HCT116 (cell line): Measurements from ENCODE around the gene NCBP2L. TPM values are rescaled to one million over a fixed set of nuclear protein-coding genes. Genes with fewer than 3 reads are reported as not detected.
A peak's percentile ranks its signal among the peaks of the same experiment; 100 is the strongest.

ENCODE experiments used
- ATAC-seq: fragments of 200-7000 bp; cut with Tn5 transposase; 2 replicates; pipeline ENCODE4 v1.9.1; 2020; ENCODE audit warnings: mild to moderate bottlenecking, moderate library complexity
- BruUV-seq: library from RNA; stranded (reverse); fragments of 400-500 nt; replicated peaks from 2 replicates; lab custom pipeline; 2021; lab: Mats Ljungman, UMichigan
- CTCF ChIA-PET: fragments of 300-600 bp; sonication (Branson Sonifier 250); formaldehyde crosslinking; loops from one replicate; lab custom pipeline; 2021; ENCODE audit warnings: antibody characterized with exemption; lab: Charles Lee
- POLR2A ChIA-PET: fragments of 300-600, 350-600 bp; sonication (Branson Sonifier 250); formaldehyde crosslinking; loops from one replicate; lab custom pipeline; 2021; ENCODE audit warnings: antibody characterized with exemption; lab: Charles Lee
- RAD21 ChIA-PET, 2 experiments: fragments of 300-600 bp; sonication (Branson Sonifier 250); formaldehyde crosslinking; loops; one replicate each; lab custom pipeline; 2023; ENCODE audit warnings: low total read pairs in 2 of 2; ENCODE audit not compliant: uncharacterized antibody in 2 of 2, unreplicated experiment in 2 of 2, low non-redundant PET in 1 of 2; lab: Charles Lee
- DNase-seq: peaks from one replicate; pipeline ENCODE4 v3.0.0-alpha.2; 2010; ENCODE audit warnings: low read depth, low spot score
- H2AFZ ChIP-seq: fragments of 200-600 bp; shearing (Covaris generic), sonication (generic); 2 replicates; pipeline ENCODE4 v1.6.1; 2017; ENCODE audit warnings: low read depth, mixed run types, mixed read lengths, antibody characterized with exemption, low read length; ENCODE audit not compliant: poor library complexity, severe bottlenecking
- H3K27ac ChIP-seq: 2 replicates; pipeline ENCODE4 v1.5.1; 2012; ENCODE audit warnings: low read depth, low read length
- H3K27me3 ChIP-seq: fragments of 200-600 bp; sonication (generic); 2 replicates; pipeline ENCODE4 v1.6.1; 2016; ENCODE audit warnings: mixed run types, low read length, mixed read lengths; ENCODE audit not compliant: insufficient read depth
- H3K36me3 ChIP-seq, 2 experiments: fragments of 200-500 bp in 1 of 2; fragments of 200-600 bp in 1 of 2; sonication (Bioruptor generic) in 1 of 2; sonication (generic) in 1 of 2; 2 replicates each; pipeline versions ENCODE4 v1.5.1 to v1.6.1; 2014 to 2016; ENCODE audit warnings: low read length in 2 of 2, inconsistent platforms in 1 of 2, mixed read lengths in 1 of 2, mixed run types in 1 of 2; ENCODE audit not compliant: insufficient read depth in 2 of 2, control insufficient read depth in 1 of 2
- H3K4me1 ChIP-seq, 2 experiments: fragments of 200-600 bp in 1 of 2; sonication (generic) in 1 of 2; 2 replicates each; pipeline versions ENCODE4 v1.5.1 to v1.6.1; 2012 to 2017; ENCODE audit warnings: low read length in 2 of 2, inconsistent platforms in 1 of 2, mild to moderate bottlenecking in 1 of 2, mixed read lengths in 1 of 2, mixed run types in 1 of 2, moderate library complexity in 1 of 2; ENCODE audit not compliant: insufficient read depth in 2 of 2, control insufficient read depth in 1 of 2
- H3K4me2 ChIP-seq: fragments of 200-600 bp; sonication (generic); 2 replicates; pipeline ENCODE4 v1.6.1; 2017; ENCODE audit warnings: mixed run types, low read length, mixed read lengths
- H3K4me3 ChIP-seq, 2 experiments: fragments of 200-600 bp in 1 of 2; sonication (generic) in 1 of 2; replicated peaks in 1 of 2; 2 replicates each; pipeline ENCODE4 v1.5.1; 2011 to 2016; ENCODE audit warnings: low read length in 2 of 2, control low read depth in 1 of 2, low read depth in 1 of 2, mild to moderate bottlenecking in 1 of 2, mixed read lengths in 1 of 2, mixed run types in 1 of 2
- H3K79me2 ChIP-seq: fragments of 200-600 bp; sonication (generic); 2 replicates; pipeline ENCODE4 v1.6.1; 2017; ENCODE audit warnings: mild to moderate bottlenecking, mixed run types, low read length, moderate library complexity, mixed read lengths; ENCODE audit not compliant: insufficient read depth
- H3K9ac ChIP-seq: fragments of 200-600 bp; sonication (generic); 2 replicates; pipeline ENCODE4 v1.6.1; 2016; ENCODE audit warnings: low read length, mixed read lengths
- H3K9me2 ChIP-seq: fragments of 200-600 bp; sonication (generic), shearing (Covaris generic); 2 replicates; pipeline ENCODE4 v1.6.1; 2017; ENCODE audit warnings: mixed run types, mild to moderate bottlenecking, moderate library complexity; ENCODE audit not compliant: insufficient read depth
- H3K9me3 ChIP-seq, 2 experiments: fragments of 200-500 bp in 1 of 2; fragments of 200-600 bp in 1 of 2; sonication (Bioruptor generic) in 1 of 2; sonication (generic) in 1 of 2; 2 replicates each; pipeline ENCODE4 v1.6.1; 2014 to 2017; ENCODE audit warnings: low read length in 2 of 2, mixed read lengths in 2 of 2, inconsistent platforms in 1 of 2, low read depth in 1 of 2, mild to moderate bottlenecking in 1 of 2, mixed run types in 1 of 2, moderate library complexity in 1 of 2; ENCODE audit not compliant: control insufficient read depth in 1 of 2, insufficient read depth in 1 of 2
- H4K20me1 ChIP-seq: fragments of 200-600 bp; sonication (generic), shearing (Covaris generic); 2 replicates; pipeline ENCODE4 v1.6.1; 2017; ENCODE audit warnings: mixed run types, mild to moderate bottlenecking, moderate library complexity; ENCODE audit not compliant: insufficient read depth
- CBX3 ChIP-seq: IDR thresholded peaks from 2 replicates; pipeline ENCODE4 v1.6.1; 2012; ENCODE audit warnings: low read depth
- CEBPB ChIP-seq: IDR thresholded peaks from 2 replicates; pipeline ENCODE4 v1.6.1; 2012; ENCODE audit warnings: low read depth
- ELF1 ChIP-seq: IDR thresholded peaks from 2 replicates; pipeline ENCODE4 v1.6.1; 2012; ENCODE audit warnings: low read depth, borderline replicate concordance
- EZH2 ChIP-seq: fragments of 200-600 bp; sonication (generic); IDR thresholded peaks from 2 replicates; pipeline ENCODE4 v1.6.1; 2017; ENCODE audit warnings: antibody characterized with exemption, mixed run types
- FOSL1 ChIP-seq: IDR thresholded peaks from 2 replicates; pipeline ENCODE4 v1.6.1; 2012; ENCODE audit warnings: low read depth
- POLR2A ChIP-seq: IDR thresholded peaks from 2 replicates; pipeline ENCODE4 v1.7.0; 2011; ENCODE audit warnings: borderline replicate concordance; ENCODE audit not compliant: insufficient read depth, insufficient read length; ENCODE audit errors: extremely low read depth
- RAD21 ChIP-seq: IDR thresholded peaks from 2 replicates; pipeline ENCODE4 v1.6.1; 2012; ENCODE audit warnings: low read depth, mild to moderate bottlenecking
- REST ChIP-seq: IDR thresholded peaks from 2 replicates; pipeline ENCODE4 v1.6.1; 2012; ENCODE audit warnings: low read depth
- ZFX ChIP-seq: fragments of 450-650 bp; IDR thresholded peaks from 2 replicates; pipeline ENCODE4 v1.6.1; 2017
- intact Hi-C: fragments of 100-400 bp; cut with micrococcal nuclease; formaldehyde crosslinking; loops from 2 replicates; pipeline ENCODE4 v1.10.0; 2022
- total RNA-seq: library from RNA; stranded (reverse); gene quantifications from one replicate; pipeline ENCODE4 v1.2.1, GENCODE V29; 2021; ENCODE audit not compliant: unreplicated experiment
- TF ChIP-seq, protein P1 (sequence below): IDR thresholded peaks from 2 replicates; pipeline ENCODE4 v1.6.1; 2012

NCBP2L gene
- total RNA-seq, 1 experiment from 2014 or later, result not detected

DNA sequence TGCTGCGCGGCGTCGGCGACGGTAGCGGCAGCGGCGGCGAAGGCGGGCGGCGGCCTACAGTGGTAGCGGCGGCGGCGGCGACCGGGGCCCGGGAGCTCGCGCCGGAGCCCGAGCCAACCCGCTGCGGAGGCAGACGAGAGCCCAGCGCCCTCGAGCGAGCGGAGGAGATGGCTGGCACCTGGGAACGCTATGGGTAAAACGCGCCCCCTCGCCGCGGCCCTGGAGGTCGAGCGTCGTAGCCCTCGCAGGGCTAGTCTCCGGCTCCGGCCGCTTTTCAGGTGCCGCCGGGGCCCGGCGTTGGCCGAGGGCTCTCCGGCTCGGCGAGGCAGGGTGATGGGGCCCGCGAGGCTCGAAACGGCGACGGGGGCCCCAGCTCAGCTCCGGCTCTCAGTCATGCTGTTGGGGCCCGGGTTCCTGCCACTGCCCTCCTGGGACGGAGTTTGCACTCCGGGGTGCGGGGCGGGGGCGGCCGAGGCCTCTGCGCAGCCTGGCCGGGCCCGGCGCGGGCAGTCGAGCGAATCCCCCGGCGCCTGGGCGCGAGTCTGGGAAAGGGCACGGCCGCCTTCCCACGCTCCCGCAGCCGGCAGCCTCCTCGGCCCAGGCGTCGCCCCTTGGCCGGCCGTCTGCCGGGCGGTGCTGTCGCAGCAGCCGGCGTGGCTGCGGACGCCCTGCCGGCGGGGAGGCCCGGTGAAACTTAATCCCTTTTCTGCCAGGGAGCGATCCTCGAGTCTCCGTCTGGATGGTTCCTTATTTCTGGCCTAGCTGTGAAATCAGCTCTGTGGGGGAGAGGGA lies 48.9 kb downstream of the NCBP2L start:
- H2AFZ ChIP-seq, result no peak overlapping the region
- H4K20me1 ChIP-seq, result no peaks in the 10 kb centered on the region
- CTCF ChIA-PET, result no interaction called here
- RAD21 ChIA-PET, result no interaction called here
- no peaks in the 10 kb centered on the region for H3K9me3 ChIP-seq
- no peaks in the 10 kb centered on the region for H3K27me3 ChIP-seq
- H3K4me3 ChIP-seq, result peak overlapping the region; percentile 49 to 60
- DNase-seq (no peak), ATAC-seq (peak; percentile 74)
- H3K79me2 ChIP-seq, result no peaks in the 10 kb centered on the region
- intact Hi-C loops, result no loop called here
- no peaks in the 10 kb centered on the region for H3K9me2 ChIP-seq
- H3K4me1 ChIP-seq, result peaks cover 4 to 5% of the 10 kb centered on the region in 2 experiments; a peak in 2 of 4 replicates
- H3K4me2 ChIP-seq, result peak overlapping the region; percentile 79
- H3K36me3 ChIP-seq, result no peaks in the 10 kb centered on the region
- no TSS peak for BruUV-seq
- POLR2A ChIA-PET, result no interaction called here
- H3K27ac ChIP-seq, result peak overlapping the region; percentile 55
- peak overlapping the region; percentile 47 for H3K9ac ChIP-seq
- TF ChIP-seq POLR2A, result no peak
- no peak for TF ChIP-seq CBX3
- TF ChIP-seq FOSL1, result no peak
- TF ChIP-seq REST, result no peak
- TF ChIP-seq, protein P1, sequence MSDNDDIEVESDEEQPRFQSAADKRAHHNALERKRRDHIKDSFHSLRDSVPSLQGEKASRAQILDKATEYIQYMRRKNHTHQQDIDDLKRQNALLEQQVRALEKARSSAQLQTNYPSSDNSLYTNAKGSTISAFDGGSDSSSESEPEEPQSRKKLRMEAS, result 0 out of 2 replicates have a peak, but pooled peaks have one; percentile 50
- TF ChIP-seq EZH2, result no peak
- TF ChIP-seq CEBPB, result no peak
- no peak for TF ChIP-seq RAD21
- peak; percentile 75 for TF ChIP-seq ZFX
- TF ChIP-seq ELF1, result no peak
